ENCODE data around the gene IMMP2L. TPM values are rescaled to one million over a fixed set of nuclear protein-coding genes. Genes with fewer than 3 reads are reported as not detected.
A peak's percentile ranks its signal among the peaks of the same experiment; 100 is the strongest.
"Not testable (repeated sequence)": the region's sequence is repeated elsewhere in the genome, so short reads cannot be mapped to it uniquely, and the experiment has no call there.

The IMMP2L gene
- total RNA-seq, 2 experiments from 2014 or later, result 10.2 to 12.8 TPM

GRCh38 chr7:110664803-110665202 lies 897.5 kb downstream of the IMMP2L start:
- ATAC-seq (ENCODE audit: low read depth) (no peak), DNase-seq (no peak)
- POLR2A ChIA-PET, result no interaction called here
- Mint-ChIP-seq H3K27ac (no peak overlapping the region), H3K4me1 (no peaks in the 10 kb centered on the region), H3K36me3 (peaks cover 3% of the 10 kb centered on the region), H3K4me3 (no peak overlapping the region), H3K9me3 (peaks cover 10% of the 10 kb centered on the region), H3K27me3 (no peaks in the 10 kb centered on the region)

- ATAC-seq (ENCODE audit: low read depth); H3K4me3 Mint-ChIP-seq; H3K4me1 Mint-ChIP-seq; H3K27me3 Mint-ChIP-seq; H3K27ac Mint-ChIP-seq; DNase-seq; POLR2A ChIA-PET: not testable (repeated sequence)
- H3K36me3 Mint-ChIP-seq, result peaks cover 11% of the 10 kb centered on the region
- H3K9me3 Mint-ChIP-seq, result peaks cover 18% of the 10 kb centered on the region
These were observed 901.7 kb downstream of the IMMP2L start for GRCh38 chr7:110660637-110661036.

GRCh38 chr7:110650328-110650727 lies 912.0 kb downstream of the IMMP2L start:
- Mint-ChIP-seq H3K4me1 (no peaks in the 10 kb centered on the region), H3K27ac (no peak overlapping the region), H3K4me3 (no peak overlapping the region), H3K36me3 (peaks cover 4% of the 10 kb centered on the region), H3K9me3 (peaks cover 2% of the 10 kb centered on the region), H3K27me3 (no peaks in the 10 kb centered on the region)
- DNase-seq (no peak), ATAC-seq (ENCODE audit: low read depth) (no peak)
- POLR2A ChIA-PET, result no interaction called here

GRCh38 chr7:110647266-110647665 lies 915.0 kb downstream of the IMMP2L start:
- H3K36me3 Mint-ChIP-seq, result peaks cover 2% of the 10 kb centered on the region
- H3K4me1 Mint-ChIP-seq, result peaks cover 4% of the 10 kb centered on the region
- no peaks in the 10 kb centered on the region for H3K27me3 Mint-ChIP-seq
- no peak for ATAC-seq (ENCODE audit: low read depth)
- H3K9me3 Mint-ChIP-seq, result no peaks in the 10 kb centered on the region
- DNase-seq, result no peak
- POLR2A ChIA-PET, result no interaction called here
- no peak overlapping the region for H3K27ac Mint-ChIP-seq
- H3K4me3 Mint-ChIP-seq, result no peak overlapping the region

- Mint-ChIP-seq H3K4me1 (peaks cover 4% of the 10 kb centered on the region), H3K27ac (no peak overlapping the region), H3K36me3 (peaks cover 2% of the 10 kb centered on the region), H3K27me3 (no peaks in the 10 kb centered on the region), H3K9me3 (no peaks in the 10 kb centered on the region), H3K4me3 (no peak overlapping the region)
- ATAC-seq (ENCODE audit: low read depth) (no peak), DNase-seq (no peak)
- POLR2A ChIA-PET, result no interaction called here
These were observed 915.5 kb downstream of the IMMP2L start for GRCh38 chr7:110646804-110647203.

GRCh38 chr7:110645616-110646015 lies 916.7 kb downstream of the IMMP2L start:
- peaks cover 4% of the 10 kb centered on the region for H3K4me1 Mint-ChIP-seq
- no peaks in the 10 kb centered on the region for H3K27me3 Mint-ChIP-seq
- H3K27ac Mint-ChIP-seq, result no peak overlapping the region
- H3K4me3 Mint-ChIP-seq, result no peak overlapping the region
- H3K36me3 Mint-ChIP-seq, result peaks cover 2% of the 10 kb centered on the region
- no peaks in the 10 kb centered on the region for H3K9me3 Mint-ChIP-seq
- ATAC-seq (ENCODE audit: low read depth), result no peak
- no peak for DNase-seq
- POLR2A ChIA-PET, result no interaction called here

- DNase-seq, result no peak
- Mint-ChIP-seq H3K4me1 (peaks cover 4% of the 10 kb centered on the region), H3K9me3 (no peaks in the 10 kb centered on the region), H3K27ac (no peak overlapping the region), H3K27me3 (no peaks in the 10 kb centered on the region), H3K36me3 (peaks cover 2% of the 10 kb centered on the region), H3K4me3 (no peak overlapping the region)
- POLR2A ChIA-PET, result no interaction called here
- ATAC-seq (ENCODE audit: low read depth), result peak; percentile 82
These were observed 917.2 kb downstream of the IMMP2L start for GRCh38 chr7:110645060-110645459.

- no peak for ATAC-seq (ENCODE audit: low read depth)
- Mint-ChIP-seq H3K4me1 (peaks cover 7% of the 10 kb centered on the region), H3K9me3 (peaks cover 6% of the 10 kb centered on the region), H3K4me3 (no peak overlapping the region), H3K36me3 (peaks cover 4% of the 10 kb centered on the region), H3K27ac (no peak overlapping the region), H3K27me3 (no peaks in the 10 kb centered on the region)
- DNase-seq, result no peak
- POLR2A ChIA-PET, result no interaction called here
These were observed 925.0 kb downstream of the IMMP2L start for GRCh38 chr7:110637252-110637651.

GRCh38 chr7:110633313-110633712 lies 929.0 kb downstream of the IMMP2L start:
- DNase-seq (no peak), ATAC-seq (ENCODE audit: low read depth) (no peak)
- Mint-ChIP-seq H3K27ac (no peak overlapping the region), H3K27me3 (no peaks in the 10 kb centered on the region), H3K4me3 (no peak overlapping the region), H3K36me3 (peaks cover 4% of the 10 kb centered on the region), H3K4me1 (peaks cover 3% of the 10 kb centered on the region), H3K9me3 (peaks cover 4% of the 10 kb centered on the region)
- POLR2A ChIA-PET, result no interaction called here

- H3K9me3 Mint-ChIP-seq, result peaks cover under 1% of the 10 kb centered on the region
- POLR2A ChIA-PET, result no interaction called here
- H3K4me3 Mint-ChIP-seq, result no peak overlapping the region
- H3K4me1 Mint-ChIP-seq, result no peaks in the 10 kb centered on the region
- H3K27ac Mint-ChIP-seq, result no peak overlapping the region
- ATAC-seq (ENCODE audit: low read depth) (no peak), DNase-seq (no peak)
- no peaks in the 10 kb centered on the region for H3K36me3 Mint-ChIP-seq
- no peaks in the 10 kb centered on the region for H3K27me3 Mint-ChIP-seq
These were observed 935.9 kb downstream of the IMMP2L start for GRCh38 chr7:110626414-110626813.

GRCh38 chr7:110625294-110625693 lies 937.0 kb downstream of the IMMP2L start:
- H3K4me3 Mint-ChIP-seq, result no peak overlapping the region
- POLR2A ChIA-PET, result no interaction called here

GRCh38 chr7:110623436-110623835 lies 938.9 kb downstream of the IMMP2L start:
- no peak for ATAC-seq (ENCODE audit: low read depth)

More at GRCh38 chr7:110625294-110625693, 937.0 kb downstream of the IMMP2L start:
- DNase-seq (no peak), ATAC-seq (ENCODE audit: low read depth) (no peak)
- Mint-ChIP-seq H3K9me3 (peaks cover 4% of the 10 kb centered on the region), H3K36me3 (no peaks in the 10 kb centered on the region), H3K27me3 (no peaks in the 10 kb centered on the region), H3K4me1 (no peaks in the 10 kb centered on the region), H3K27ac (no peak overlapping the region)

GRCh38 chr7:110621289-110621688 lies 941.0 kb downstream of the IMMP2L start:
- H3K27ac Mint-ChIP-seq, result no peak overlapping the region
- DNase-seq (no peak), ATAC-seq (ENCODE audit: low read depth) (no peak)
- H3K27me3 Mint-ChIP-seq, result peaks cover 2% of the 10 kb centered on the region
- H3K4me1 Mint-ChIP-seq, result no peaks in the 10 kb centered on the region
- no peaks in the 10 kb centered on the region for H3K36me3 Mint-ChIP-seq
- POLR2A ChIA-PET, result no interaction called here
- no peak overlapping the region for H3K4me3 Mint-ChIP-seq
- H3K9me3 Mint-ChIP-seq, result peaks cover 9% of the 10 kb centered on the region

More at GRCh38 chr7:110623436-110623835, 938.9 kb downstream of the IMMP2L start:
- Mint-ChIP-seq H3K4me3 (no peak overlapping the region), H3K4me1 (no peaks in the 10 kb centered on the region), H3K27me3 (peaks cover 2% of the 10 kb centered on the region), H3K27ac (no peak overlapping the region), H3K9me3 (peaks cover 4% of the 10 kb centered on the region), H3K36me3 (no peaks in the 10 kb centered on the region)
- no peak for DNase-seq
- POLR2A ChIA-PET, result no interaction called here

GRCh38 chr7:110620110-110620735 lies 942.1 kb downstream of the IMMP2L start:
- Mint-ChIP-seq H3K4me1 (no peaks in the 10 kb centered on the region), H3K36me3 (no peaks in the 10 kb centered on the region), H3K27me3 (peaks cover 2% of the 10 kb centered on the region), H3K27ac (no peak overlapping the region), H3K9me3 (peaks cover 13% of the 10 kb centered on the region), H3K4me3 (no peak overlapping the region)
- ATAC-seq (ENCODE audit: low read depth) (no peak), DNase-seq (no peak)
- POLR2A ChIA-PET, result no interaction called here
